Activated naive CD4-positive, alpha-beta T cell treated with anti-CD3 and anti-CD28 coated beads, Interleukin-2, amount 50 U/mL, for 24 hours (primary cell): ENCODE data around the gene CYP24A1.

Experiments
- H3K27ac Mint-ChIP-seq: one replicate; pipeline ENCODE4 v1.8.0; 2021; ENCODE audit warnings: mild to moderate bottlenecking, mixed read lengths
- H3K27me3 Mint-ChIP-seq: one replicate; pipeline ENCODE4 v1.8.0; 2021; ENCODE audit warnings: mixed read lengths
- H3K36me3 Mint-ChIP-seq: one replicate; pipeline ENCODE4 v1.8.0; 2021; ENCODE audit warnings: mixed read lengths
- H3K4me1 Mint-ChIP-seq: one replicate; pipeline ENCODE4 v1.8.0; 2021; ENCODE audit warnings: mixed read lengths
- H3K4me3 Mint-ChIP-seq: one replicate; pipeline ENCODE4 v1.8.0; 2021; ENCODE audit warnings: mild to moderate bottlenecking, mixed read lengths
- H3K9me3 Mint-ChIP-seq: one replicate; pipeline ENCODE4 v1.8.0; 2021; ENCODE audit warnings: mixed read lengths

The CYP24A1 gene

GRCh38 chr20:54207743-54208547 lies 34.2 kb upstream of the CYP24A1 start, which contains the start of gene PFDN4:
TSS of gene PFDN4 (plus strand) at chr20:54208087. CDS start at chr20:54208101, 14 bp downstream.
- peaks cover 1% of the 10 kb centered on the region for H3K36me3 Mint-ChIP-seq
- no peaks in the 10 kb centered on the region for H3K9me3 Mint-ChIP-seq
- peak within 1 kb of the TSS; percentile 100 for H3K27ac Mint-ChIP-seq
- H3K27me3 Mint-ChIP-seq = no peaks in the 10 kb centered on the region
- peak within 1 kb of the TSS; percentile 99 for H3K4me3 Mint-ChIP-seq
- H3K4me1 Mint-ChIP-seq = peaks cover 40% of the 10 kb centered on the region

- peaks cover 1% of the 10 kb centered on the region for H3K36me3 Mint-ChIP-seq
- peak overlapping the region; percentile 96 for H3K4me3 Mint-ChIP-seq
- peaks cover 32% of the 10 kb centered on the region for H3K4me1 Mint-ChIP-seq
- no peaks in the 10 kb centered on the region for H3K9me3 Mint-ChIP-seq
- peak overlapping the region; percentile 100 for H3K27ac Mint-ChIP-seq
- H3K27me3 Mint-ChIP-seq = no peaks in the 10 kb centered on the region
Observed at GRCh38 chr20:54207053-54207742, 33.4 kb upstream of the CYP24A1 start.

GRCh38 chr20:54205450-54205849 lies 31.7 kb upstream of the CYP24A1 start:
- Mint-ChIP-seq H3K36me3 (peaks cover 1% of the 10 kb centered on the region), H3K27ac (no peak overlapping the region), H3K9me3 (no peaks in the 10 kb centered on the region), H3K27me3 (no peaks in the 10 kb centered on the region), H3K4me3 (no peak overlapping the region), H3K4me1 (peaks cover 19% of the 10 kb centered on the region)

GRCh38 chr20:54204481-54204880 lies 30.7 kb upstream of the CYP24A1 start:
- Mint-ChIP-seq H3K36me3 (peaks cover 1% of the 10 kb centered on the region), H3K9me3 (no peaks in the 10 kb centered on the region), H3K4me1 (peaks cover 9% of the 10 kb centered on the region), H3K27me3 (no peaks in the 10 kb centered on the region), H3K4me3 (no peak overlapping the region), H3K27ac (no peak overlapping the region)

GRCh38 chr20:54204063-54204462 lies 30.3 kb upstream of the CYP24A1 start:
- Mint-ChIP-seq H3K9me3 (no peaks in the 10 kb centered on the region), H3K27me3 (no peaks in the 10 kb centered on the region), H3K4me3 (no peak overlapping the region), H3K36me3 (peaks cover 1% of the 10 kb centered on the region), H3K27ac (no peak overlapping the region), H3K4me1 (peaks cover 5% of the 10 kb centered on the region)

GRCh38 chr20:54203281-54203680 lies 29.5 kb upstream of the CYP24A1 start:
- Mint-ChIP-seq H3K27ac (no peak overlapping the region), H3K36me3 (no peaks in the 10 kb centered on the region), H3K4me1 (no peaks in the 10 kb centered on the region), H3K27me3 (no peaks in the 10 kb centered on the region), H3K4me3 (no peak overlapping the region), H3K9me3 (no peaks in the 10 kb centered on the region)

GRCh38 chr20:54201268-54201846 lies 27.6 kb upstream of the CYP24A1 start:
- H3K4me3 Mint-ChIP-seq = no peak overlapping the region
- H3K9me3 Mint-ChIP-seq = no peaks in the 10 kb centered on the region

GRCh38 chr20:54200487-54201267 lies 26.9 kb upstream of the CYP24A1 start:
- no peaks in the 10 kb centered on the region for H3K4me1 Mint-ChIP-seq
- no peaks in the 10 kb centered on the region for H3K36me3 Mint-ChIP-seq
- H3K27ac Mint-ChIP-seq = no peak overlapping the region
- H3K9me3 Mint-ChIP-seq = no peaks in the 10 kb centered on the region
- H3K4me3 Mint-ChIP-seq = no peak overlapping the region
- H3K27me3 Mint-ChIP-seq = no peaks in the 10 kb centered on the region

More at GRCh38 chr20:54201268-54201846, 27.6 kb upstream of the CYP24A1 start:
- Mint-ChIP-seq H3K27me3 (no peaks in the 10 kb centered on the region), H3K36me3 (no peaks in the 10 kb centered on the region), H3K27ac (no peak overlapping the region), H3K4me1 (no peaks in the 10 kb centered on the region)

- H3K4me1 Mint-ChIP-seq = no peaks in the 10 kb centered on the region
- H3K27me3 Mint-ChIP-seq = no peaks in the 10 kb centered on the region
- H3K36me3 Mint-ChIP-seq = no peaks in the 10 kb centered on the region
- no peak overlapping the region for H3K4me3 Mint-ChIP-seq
- H3K27ac Mint-ChIP-seq = no peak overlapping the region
- no peaks in the 10 kb centered on the region for H3K9me3 Mint-ChIP-seq
Observed at GRCh38 chr20:54199721-54200176, 26.0 kb upstream of the CYP24A1 start.

GRCh38 chr20:54199283-54199682 lies 25.5 kb upstream of the CYP24A1 start:
- no peaks in the 10 kb centered on the region for H3K36me3 Mint-ChIP-seq
- no peaks in the 10 kb centered on the region for H3K4me1 Mint-ChIP-seq
- no peaks in the 10 kb centered on the region for H3K27me3 Mint-ChIP-seq
- H3K4me3 Mint-ChIP-seq = no peak overlapping the region
- H3K9me3 Mint-ChIP-seq = no peaks in the 10 kb centered on the region
- no peak overlapping the region for H3K27ac Mint-ChIP-seq

- no peaks in the 10 kb centered on the region for H3K9me3 Mint-ChIP-seq
- H3K27ac Mint-ChIP-seq = no peak overlapping the region
- no peaks in the 10 kb centered on the region for H3K36me3 Mint-ChIP-seq
- no peak overlapping the region for H3K4me3 Mint-ChIP-seq
- peaks cover 7% of the 10 kb centered on the region for H3K27me3 Mint-ChIP-seq
- no peaks in the 10 kb centered on the region for H3K4me1 Mint-ChIP-seq
Observed at GRCh38 chr20:54197621-54198604, 24.1 kb upstream of the CYP24A1 start.

- peaks cover 12% of the 10 kb centered on the region for H3K27me3 Mint-ChIP-seq
- H3K9me3 Mint-ChIP-seq = no peaks in the 10 kb centered on the region
- H3K27ac Mint-ChIP-seq = no peak overlapping the region
- no peaks in the 10 kb centered on the region for H3K4me1 Mint-ChIP-seq
- no peak overlapping the region for H3K4me3 Mint-ChIP-seq
- H3K36me3 Mint-ChIP-seq = no peaks in the 10 kb centered on the region
Observed at GRCh38 chr20:54195483-54196472, 22.0 kb upstream of the CYP24A1 start.

- Mint-ChIP-seq H3K27ac (no peak overlapping the region), H3K27me3 (peaks cover 12% of the 10 kb centered on the region), H3K4me3 (no peak overlapping the region), H3K36me3 (no peaks in the 10 kb centered on the region), H3K9me3 (no peaks in the 10 kb centered on the region), H3K4me1 (no peaks in the 10 kb centered on the region)
Observed at GRCh38 chr20:54194724-54195438, 21.1 kb upstream of the CYP24A1 start.
